HUDEP-2 (cell line): ENCODE data around the gene OR5D13.

Experiments used
- DNase-seq, 76 experiments: peaks; one replicate each; lab custom pipeline; 2025; ENCODE audit not compliant: unreplicated experiment in 76 of 76; lab: John Stamatoyannopoulos, UW

OR5D13 gene

GRCh38 chr11:55773138-55773537 lies at the start of gene OR5D13:
Gene OR5D13, plus strand, starts transcription at chr11:55773438. Its CDS starts 0 bp downstream, at chr11:55773438.
- DNase-seq: no peak

- no peak for DNase-seq
Measured at GRCh38 chr11:55726715-55727324, 46.4 kb upstream of the OR5D13 start.

- no peak for DNase-seq
Measured at GRCh38 chr11:55732936-55733335, 40.3 kb upstream of the OR5D13 start.

GRCh38 chr11:55791606-55792005 lies 18.4 kb downstream of the OR5D13 start:
- no peak for DNase-seq

- no peak for DNase-seq
Measured at GRCh38 chr11:55793321-55793720, 20.1 kb downstream of the OR5D13 start.

GRCh38 chr11:55795256-55795655 lies 22.0 kb downstream of the OR5D13 start, which contains the start of gene OR5D14:
Gene OR5D14, plus strand, starts transcription at chr11:55795556. Its CDS starts 0 bp downstream, at chr11:55795556.
- DNase-seq: no peak

GRCh38 chr11:55806248-55806647 lies 33.0 kb downstream of the OR5D13 start:
- no peak for DNase-seq

GRCh38 chr11:55811067-55811466 lies 37.8 kb downstream of the OR5D13 start, which contains the start of gene OR5L1:
Gene OR5L1, plus strand, starts transcription at chr11:55811367. Its CDS starts 100 bp downstream, at chr11:55811467.
- DNase-seq: no peak

- no peak for DNase-seq
Measured at GRCh38 chr11:55819330-55819729, 46.1 kb downstream of the OR5D13 start, which contains the start of gene OR5D18. Gene OR5D18, plus strand, starts transcription at chr11:55819630. Its CDS starts 0 bp downstream, at chr11:55819630.
